HG03571 (cell line): ENCODE results near the gene HAUS5.

Experiments used
- ATAC-seq: cut with Tn5 transposase; IDR thresholded peaks from one replicate; pipeline ENCODE4 v1.9.1; 2021; ENCODE audit not compliant: unreplicated experiment

The HAUS5 gene

DNA sequence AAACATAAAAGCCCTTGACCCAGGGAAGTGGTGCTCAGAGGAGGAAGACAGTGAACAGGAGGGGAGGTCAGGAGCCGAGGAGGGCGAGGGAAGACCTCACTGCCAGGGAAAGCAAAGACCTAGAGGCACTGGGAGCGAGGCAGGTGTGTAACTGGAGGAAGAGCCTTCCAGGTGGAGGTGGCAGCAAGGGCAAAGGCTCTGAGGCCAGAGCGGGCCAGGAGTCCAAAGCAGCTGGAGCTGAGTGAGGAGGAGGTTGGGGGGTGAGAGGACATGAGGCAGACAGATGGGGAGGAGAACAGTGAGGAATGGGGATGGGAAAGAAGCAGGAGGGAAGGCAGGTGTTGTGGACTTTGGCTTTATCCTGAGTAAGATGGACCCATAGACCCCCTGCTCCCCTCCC lies 57.4 kb downstream of the HAUS5 start:
- no peak for ATAC-seq

DNA sequence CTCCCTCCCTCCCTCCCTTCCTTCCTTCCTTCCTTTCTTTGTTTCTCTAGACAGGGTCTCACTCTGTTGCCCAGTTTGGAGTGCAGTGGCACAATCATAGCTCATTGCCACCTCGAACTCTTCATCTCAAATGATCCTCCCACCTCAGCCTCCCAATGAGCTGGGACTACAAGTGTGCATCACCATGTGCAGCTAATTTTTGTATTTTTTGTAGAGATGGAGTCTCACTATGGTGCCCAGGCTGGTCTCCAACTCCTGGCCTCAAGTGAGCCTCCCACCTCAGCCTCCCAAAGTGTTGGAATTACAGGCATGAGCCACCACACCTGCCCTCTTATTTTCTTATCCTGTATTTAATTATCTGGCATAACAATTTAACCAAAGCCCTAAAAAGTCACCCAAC lies 58.2 kb downstream of the HAUS5 start:
- no peak for ATAC-seq

DNA sequence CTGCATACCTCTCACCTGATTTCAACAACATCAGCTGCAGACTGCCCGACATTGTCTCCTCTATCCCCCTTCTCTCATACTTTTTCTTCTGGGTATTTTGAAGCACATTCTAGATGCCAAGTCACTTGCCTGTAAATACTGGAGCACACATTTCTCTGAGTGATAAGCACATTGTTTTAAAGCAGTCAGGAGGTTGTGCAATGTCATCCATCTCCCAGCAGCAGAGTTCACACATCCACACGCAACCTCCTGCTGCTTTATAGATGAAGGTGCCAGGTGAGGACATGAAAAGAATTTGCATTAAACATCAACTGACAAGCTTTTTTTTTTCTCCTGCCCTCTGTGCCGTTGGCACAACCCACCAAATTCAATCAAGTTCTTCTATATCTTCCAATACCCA lies 59.3 kb downstream of the HAUS5 start:
- no peak for ATAC-seq

DNA sequence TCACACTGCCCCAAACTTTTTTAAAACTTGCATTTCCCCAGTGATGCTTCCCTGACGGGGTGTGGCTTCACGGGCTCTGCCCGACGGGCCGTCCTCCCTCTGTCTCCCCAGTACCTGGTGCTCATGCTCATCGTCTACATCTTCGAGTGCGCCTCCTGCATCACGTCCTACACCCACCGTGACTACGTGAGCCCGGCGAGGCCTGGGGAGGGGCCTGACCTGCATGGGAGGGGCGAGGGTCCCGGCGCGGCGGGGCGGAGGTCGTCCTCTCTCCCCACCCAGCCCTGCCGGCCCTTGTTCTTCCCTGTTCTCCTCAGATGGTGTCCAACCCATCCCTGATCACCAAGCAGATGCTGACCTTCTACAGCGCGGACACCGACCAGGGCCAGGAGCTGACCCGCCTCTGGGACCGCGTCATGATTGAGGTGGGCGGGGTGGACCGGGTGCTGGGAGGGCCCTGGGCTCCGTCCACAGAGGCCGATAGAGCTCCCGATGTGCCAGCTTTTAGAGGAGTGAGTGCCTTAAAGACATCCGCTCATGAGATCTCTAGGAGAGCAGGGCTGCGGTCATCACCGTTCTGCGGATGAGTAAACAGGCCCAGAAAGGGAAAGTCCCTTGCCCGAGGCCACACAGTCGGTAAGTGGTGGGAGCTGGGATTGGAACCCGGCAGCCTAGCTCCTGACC lies 60.7 kb downstream of the HAUS5 start:
- no peak for ATAC-seq
